ENCODE results near the gene LGALSL. TPM values are rescaled to one million over a fixed set of nuclear protein-coding genes. Genes with fewer than 3 reads are reported as not detected.

The LGALSL gene
- total and polyA plus RNA-seq, 9 of the 15 experiments (the other 6 are each of a cell fraction or from before 2014, with no cell fraction given) = 0.04 to 0.29 (median 0.14) TPM; not detected in 3

GRCh38 chr2:64488050-64488974 lies 34.4 kb downstream of the LGALSL start:
- Histone ChIP-seq H3K27ac (ENCODE audit: extremely low read depth, low read depth, low read length) (no peak overlapping the region), H3K4me2 (ENCODE audit: insufficient read depth, low read length) (no peak overlapping the region), H3K9ac (ENCODE audit: insufficient read depth in 1 of 2, low read depth in 2 of 2, low read length in 2 of 2) (peak overlapping the region in 1 of 2 experiments; percentile 36; a peak in 1 of 4 replicates), H3K9me1 (ENCODE audit: control insufficient read depth, insufficient read depth, low read length) (no peaks in the 10 kb centered on the region), H3K4me1 (replicated peaks in 1 of 2; ENCODE audit: control insufficient read depth in 2 of 2, insufficient read depth in 2 of 2, low read length in 2 of 2) (no peaks in the 10 kb centered on the region), H4K20me1 (replicated peaks; ENCODE audit: control insufficient read depth, insufficient read depth, low read length) (peaks cover 6% of the 10 kb centered on the region; the same call in 1 of the 2 replicates), H2AFZ (ENCODE audit: low read depth, low read length) (no peak overlapping the region), H3K36me3 (ENCODE audit: control insufficient read depth, insufficient read depth, low read length) (no peaks in the 10 kb centered on the region), H3K27me3 (ENCODE audit: control insufficient read depth in 2 of 2, insufficient read depth in 2 of 2, low read length in 2 of 2) (peaks cover 15 to 36% of the 10 kb centered on the region in 2 experiments), H3K4me3 (no peak overlapping the region), H3K9me3 (replicated peaks; ENCODE audit: control insufficient read depth, insufficient read depth, low read depth, low read length) (no peaks in the 10 kb centered on the region), H3K79me2 (ENCODE audit: control insufficient read depth, insufficient read depth, low read length) (no peaks in the 10 kb centered on the region)
- DNase-seq (ENCODE audit: extremely low read depth in 1 of 4, low spot score in 3 of 4) (peak; percentile 68 to 79 (median 78)), FAIRE-seq (peak; percentile 90), ATAC-seq (peak; percentile 92)
- CTCF ChIA-PET (ENCODE audit: low intra/inter-chr PET ratio) = interaction anchor here (0.5 to 2.4 kb wide), 7 partner anchors 30 to 439 kb away, joined by 3 to 23 read pairs (median 4); no protein-coding TSS in a partner anchor
- in situ Hi-C loops (cut with MboI) (loop anchor here (5.0 to 10.0 kb wide), 2 partner anchors 156 to 434 kb away; no protein-coding TSS in a partner anchor), intact Hi-C loops (cut with micrococcal nuclease) (loop anchor here (1.0 to 2.0 kb wide), 3 partner anchors 32 to 440 kb away; no protein-coding TSS in a partner anchor)
- BruUV-seq (replicated peaks) = no TSS peak
- WGBS (ENCODE audit: insufficient coverage, low coverage, missing lambda C conversion rate) = 5% methylated on average over 20 of the region's 20 CpGs
- POLR2A ChIA-PET = interaction anchor here (0.6 to 1.4 kb wide), 5 partner anchors 13 to 567 kb away, joined by 3 to 6 read pairs (median 3); no protein-coding TSS in a partner anchor
- TF ChIP-seq IRF1 (CRISPR knock-in tag; IDR thresholded peaks at IDR 0.05; ENCODE audit: borderline replicate concordance) = no peak
- TF ChIP-seq REST (IDR thresholded peaks at IDR 0.05; ENCODE audit: borderline replicate concordance) = peak; percentile 54; the same call in 1 of the 2 replicates
- no peak for TF ChIP-seq REST (CRISPR knock-in tag; IDR thresholded peaks at IDR 0.05; ENCODE audit: low read depth)
- no peak for TF ChIP-seq CREB3 (tag; conservative IDR thresholded peaks at IDR 0.05; ENCODE audit: low read depth)
- no peak for TF ChIP-seq BACH1 (tag; IDR thresholded peaks at IDR 0.05)
- no peak for TF ChIP-seq CCAR2 (IDR thresholded peaks at IDR 0.05; ENCODE audit: low read depth, low read length)
- TF ChIP-seq ZNF77 (CRISPR knock-in tag; IDR thresholded peaks at IDR 0.05) = no peak
- TF ChIP-seq NCOR1 (IDR thresholded peaks at IDR 0.05) = peak; percentile 4; the same call in 1 of the 2 replicates

All from K562 (cell line).